Small intestine (tissue), 7 donors: ENCODE results near the gene LRRC31. TPM values are rescaled to one million over a fixed set of nuclear protein-coding genes. Genes with fewer than 3 reads are reported as not detected.

Experiments
- DNase-seq, 2 donors: peaks; one replicate each; pipeline versions ENCODE4 v3.0.0 to v3.0.0-alpha.2; 2013
- FAIRE-seq: peaks from 2 replicates; lab custom pipeline; 2012; peaks lifted over from hg19 to GRCh38; lab: Jason Lieb, UNC
- H3K27ac ChIP-seq, 3 donors: one replicate each; pipeline ENCODE4 v1.5.1; 2013; ENCODE audit warnings: low read length in 2 of 3, mild to moderate bottlenecking in 2 of 3, control low read depth in 1 of 3, inconsistent platforms in 1 of 3, low read depth in 1 of 3, moderate library complexity in 1 of 3
- H3K27me3 ChIP-seq, 3 donors: one replicate each; pipeline ENCODE4 v1.6.1; 2013; ENCODE audit warnings: low read length in 3 of 3, inconsistent platforms in 1 of 3; ENCODE audit not compliant: control insufficient read depth in 3 of 3, insufficient read depth in 3 of 3
- H3K36me3 ChIP-seq, 3 donors: one replicate each; pipeline ENCODE4 v1.6.1; 2013; ENCODE audit warnings: low read length in 3 of 3, inconsistent platforms in 1 of 3, low read depth in 1 of 3, mild to moderate bottlenecking in 1 of 3, moderate library complexity in 1 of 3; ENCODE audit not compliant: control insufficient read depth in 3 of 3, insufficient read depth in 2 of 3
- H3K4me1 ChIP-seq, 3 donors: one replicate each; pipeline ENCODE4 v1.6.1; 2013; ENCODE audit warnings: low read length in 2 of 3, inconsistent platforms in 1 of 3, low read depth in 1 of 3, mild to moderate bottlenecking in 1 of 3, moderate library complexity in 1 of 3; ENCODE audit not compliant: control insufficient read depth in 3 of 3, insufficient read depth in 2 of 3
- H3K4me3 ChIP-seq, 3 donors: one replicate each; pipeline ENCODE4 v1.5.1; 2013; ENCODE audit warnings: low read length in 3 of 3, control low read depth in 1 of 3, inconsistent platforms in 1 of 3, low read depth in 1 of 3, mild to moderate bottlenecking in 1 of 3, moderate library complexity in 1 of 3
- H3K9me3 ChIP-seq, 2 donors: one replicate each; pipeline ENCODE4 v1.6.1; 2013; ENCODE audit warnings: low read depth in 1 of 2, low read length in 1 of 2; ENCODE audit not compliant: control insufficient read depth in 2 of 2, insufficient read depth in 1 of 2
- WGBS, 3 donors: extraction: QIAGEN DNeasy Blood & Tissue Kit; methylation state at CpG; one replicate each; pipeline ENCODE4 v1.1.7; 2013; 5-methylcytosine and 5-hydroxymethylcytosine counted together
- polyA plus RNA-seq, 4 donors: library from polyadenylated mRNA; stranded (reverse) in 3 of 4; unstranded in 1 of 4; fragments of 200-250 nt in 3 of 4; fragments of 120-200 nt in 1 of 4; gene quantifications; one replicate each; pipeline versions ENCODE4 v1.2.1 to v1.2.3, GENCODE V29; 2013
- donor health status: healthy with polysubstance abuse.
- donor health status: control.
- donor health status: control.
- donor health status: Bipolar disorder and iron deficiency.
- donor health status: healthy.

LRRC31 gene
- polyA plus RNA-seq, 4 donors: 6.8 to 26.4 (median 14.6) TPM

DNA sequence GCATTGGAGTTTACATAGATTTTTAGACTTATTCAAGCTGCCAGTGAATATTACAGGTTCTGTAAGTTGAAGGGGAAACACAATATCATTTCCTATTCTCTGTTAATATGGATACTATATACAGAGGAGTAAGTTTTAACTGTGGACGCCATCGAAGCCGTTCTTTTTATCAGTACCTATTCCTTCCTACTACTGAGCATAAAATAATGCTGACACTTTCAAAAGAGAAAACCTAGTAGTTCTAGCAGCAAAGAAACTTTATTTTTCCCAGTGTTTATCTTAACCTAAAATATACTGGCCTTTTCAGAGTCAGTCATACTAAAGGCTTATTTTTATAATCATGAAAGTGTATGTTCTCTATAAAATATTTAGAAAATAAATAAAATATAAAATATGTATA, 14.2 kb downstream of the LRRC31 start:
- WGBS, 3 donors: 94 to 96% (median 95%) methylated on average over 3 of the region's 3 CpGs
- Histone ChIP-seq H3K9me3 (no peaks in the 10 kb centered on the region), H3K4me1 (no peaks in the 10 kb centered on the region), H3K4me3 (no peak overlapping the region), H3K36me3 (peaks cover 0 to 15% (median 2%) of the 10 kb centered on the region in 3 donors), H3K27ac (no peak overlapping the region), H3K27me3 (no peaks in the 10 kb centered on the region)
- no peak for FAIRE-seq
- no peak for DNase-seq

GRCh38 chr3:169850618-169851017, 19.1 kb downstream of the LRRC31 start:
- FAIRE-seq (no peak), DNase-seq (no peak)
- Histone ChIP-seq H3K27me3 (no peaks in the 10 kb centered on the region), H3K9me3 (no peaks in the 10 kb centered on the region), H3K27ac (no peak overlapping the region), H3K36me3 (peaks cover 0 to 11% (median 2%) of the 10 kb centered on the region in 3 donors), H3K4me3 (no peak overlapping the region), H3K4me1 (no peaks in the 10 kb centered on the region)

DNA sequence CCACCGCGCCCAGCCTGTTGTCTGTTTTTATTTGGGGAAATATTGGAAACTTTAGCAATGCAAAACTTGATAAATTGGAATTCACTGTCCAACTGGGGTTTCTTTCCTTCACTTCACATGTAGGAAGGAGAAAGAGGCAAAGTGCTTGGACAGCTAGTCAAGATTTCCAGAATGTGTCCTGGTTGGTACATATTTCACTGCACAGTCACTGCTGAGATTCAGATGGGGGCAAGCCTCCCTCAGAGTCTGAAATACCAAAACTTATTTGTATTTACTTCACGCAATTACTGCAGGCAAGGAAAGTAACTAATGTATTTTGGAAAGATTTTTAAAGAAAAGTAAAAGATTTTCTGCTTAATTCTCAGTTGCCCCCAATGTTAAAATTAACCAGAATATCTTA, 21.0 kb downstream of the LRRC31 start:
- DNase-seq (no peak), FAIRE-seq (no peak)
- 96 to 100% (median 99%) methylated on average over 3 of the region's 3 CpGs for WGBS, 3 donors
- Histone ChIP-seq H3K27ac (no peak overlapping the region), H3K4me3 (no peak overlapping the region), H3K27me3 (no peaks in the 10 kb centered on the region), H3K36me3 (peaks cover 0 to 4% (median 0%) of the 10 kb centered on the region in 3 donors), H3K4me1 (no peaks in the 10 kb centered on the region), H3K9me3 (no peaks in the 10 kb centered on the region)

- WGBS, 3 donors: 64 to 86% (median 66%) methylated on average over 4 of the region's 4 CpGs
- peak in 1 of 2 donors; percentile 43 for DNase-seq
- Histone ChIP-seq H3K36me3 (peaks cover 0 to 5% (median 0%) of the 10 kb centered on the region in 3 donors), H3K27ac (no peak overlapping the region), H3K4me1 (no peaks in the 10 kb centered on the region), H3K4me3 (no peak overlapping the region), H3K9me3 (peaks cover 0 to 4% of the 10 kb centered on the region in 2 donors), H3K27me3 (no peaks in the 10 kb centered on the region)
- FAIRE-seq: no peak
These were observed 21.8 kb downstream of the LRRC31 start for GRCh38 chr3:169847896-169848295.

DNA sequence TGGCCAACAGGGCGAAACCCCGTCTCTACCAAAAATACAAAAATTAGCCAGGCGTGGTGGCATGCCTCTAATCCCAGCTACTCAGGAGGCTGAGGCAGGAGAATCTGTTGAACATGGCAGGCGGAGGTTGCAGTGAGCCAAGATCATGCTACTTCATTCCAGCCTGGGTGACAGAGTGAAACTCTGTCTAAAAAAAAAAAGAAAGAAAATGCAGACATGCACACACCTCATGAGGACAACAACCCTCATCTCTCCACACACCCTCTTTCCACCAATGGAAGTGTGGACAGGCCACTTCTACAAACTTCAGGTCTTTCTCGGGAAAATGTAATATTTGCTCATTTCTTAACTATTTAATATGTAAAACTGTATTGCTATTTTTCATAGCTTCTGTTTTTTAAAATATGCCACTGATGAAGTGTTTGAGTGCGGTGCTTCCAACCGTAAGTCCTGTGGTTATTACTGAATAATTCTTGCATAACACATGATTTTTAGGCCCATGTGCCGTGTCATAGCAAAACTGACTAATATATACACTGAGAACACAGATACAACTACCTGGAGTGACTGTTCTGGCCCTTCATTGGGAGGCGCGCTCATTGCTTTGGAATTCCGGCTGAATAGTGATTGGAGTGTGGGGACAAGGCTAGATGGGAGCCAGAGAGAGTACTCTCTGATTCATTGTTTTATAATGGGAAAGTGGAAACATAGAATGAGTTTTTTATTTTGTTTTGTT, 23.1 kb downstream of the LRRC31 start:
- Histone ChIP-seq H3K4me1 (no peaks in the 10 kb centered on the region), H3K4me3 (no peak overlapping the region), H3K27ac (no peak overlapping the region), H3K27me3 (no peaks in the 10 kb centered on the region), H3K36me3 (peaks cover 0 to 5% (median 0%) of the 10 kb centered on the region in 3 donors), H3K9me3 (peaks cover 0 to 4% of the 10 kb centered on the region in 2 donors)
- FAIRE-seq (no peak), DNase-seq (no peak)
- WGBS, 3 donors: 87 to 94% (median 89%) methylated on average over 11 of the region's 11 CpGs

GRCh38 chr3:169842960-169843359, 26.8 kb downstream of the LRRC31 start:
- Histone ChIP-seq H3K36me3 (peaks cover 0 to 2% (median 0%) of the 10 kb centered on the region in 3 donors), H3K4me1 (no peaks in the 10 kb centered on the region), H3K27ac (no peak overlapping the region), H3K27me3 (no peaks in the 10 kb centered on the region), H3K4me3 (no peak overlapping the region), H3K9me3 (peaks cover 0 to 4% of the 10 kb centered on the region in 2 donors)
- FAIRE-seq: no peak
- DNase-seq: no peak
- 63 to 77% (median 71%) methylated on average over 3 of the region's 3 CpGs for WGBS, 3 donors

- Histone ChIP-seq H3K4me3 (no peak overlapping the region), H3K36me3 (peaks cover 0 to 2% (median 0%) of the 10 kb centered on the region in 3 donors), H3K27ac (no peak overlapping the region), H3K9me3 (peaks cover 0 to 4% of the 10 kb centered on the region in 2 donors), H3K4me1 (no peaks in the 10 kb centered on the region), H3K27me3 (no peaks in the 10 kb centered on the region)
- 50 to 60% (median 57%) methylated on average over 4 of the region's 4 CpGs for WGBS, 3 donors
- DNase-seq (peak in 1 of 2 donors; percentile 28), FAIRE-seq (no peak)
These were observed 28.6 kb downstream of the LRRC31 start for GRCh38 chr3:169841171-169841570.

GRCh38 chr3:169838511-169839030, 31.2 kb downstream of the LRRC31 start:
- H3K9me3 ChIP-seq: peaks cover 0 to 4% of the 10 kb centered on the region in 2 donors
- H3K4me3 ChIP-seq: no peak overlapping the region
- DNase-seq (no peak), FAIRE-seq (no peak)
- no peaks in the 10 kb centered on the region for H3K4me1 ChIP-seq
- peaks cover 0 to 2% (median 0%) of the 10 kb centered on the region in 3 donors for H3K36me3 ChIP-seq
- H3K27ac ChIP-seq: no peak overlapping the region
- H3K27me3 ChIP-seq: no peaks in the 10 kb centered on the region
- WGBS, 3 donors: 94 to 100% (median 100%) methylated on average over 1 of the region's 1 CpG
